ENCODE results near the gene PLPP1. TPM values are rescaled to one million over a fixed set of nuclear protein-coding genes. Genes with fewer than 3 reads are reported as not detected.

The PLPP1 gene
- polyA plus RNA-seq, 3 donors: 0.87 to 1.5 (median 0.98) TPM

GRCh38 chr5:55429613-55430253 is 105.0 kb downstream of the PLPP1 start:
- H3K27ac Mint-ChIP-seq: no peak overlapping the region
- Histone ChIP-seq H3K79me2 (ENCODE audit: insufficient read depth, low read length) (no peaks in the 10 kb centered on the region), H2AFZ (ENCODE audit: insufficient read depth, low read depth, low read length, poor library complexity, severe bottlenecking) (no peak overlapping the region), H3K27ac (ENCODE audit: low read depth in 1 of 2, low read length in 2 of 2) (no peak overlapping the region), H3K4me2 (replicated peaks; ENCODE audit: extremely low read depth, low read length, poor library complexity, severe bottlenecking) (no peak overlapping the region), H3K36me3 (replicated peaks in 1 of 2; ENCODE audit: control insufficient read depth in 1 of 2, insufficient read depth in 2 of 2, low read length in 2 of 2) (peaks cover 43 to 57% of the 10 kb centered on the region in 2 donors), H3K4me1 (ENCODE audit: control insufficient read depth in 1 of 2, insufficient read depth in 2 of 2, low read length in 2 of 2) (no peaks in the 10 kb centered on the region), H3K4me3 (replicated peaks in 1 of 3; ENCODE audit: low read depth in 2 of 3, low read length in 3 of 3) (no peak overlapping the region), H3K27me3 (ENCODE audit: control insufficient read depth in 2 of 2, insufficient read depth in 2 of 2, low read length in 2 of 2) (no peaks in the 10 kb centered on the region), H3K9me3 (replicated peaks in 1 of 2; ENCODE audit: control insufficient read depth in 1 of 2, insufficient read depth in 1 of 2, low read length in 2 of 2) (peaks cover 31 to 51% of the 10 kb centered on the region in 2 donors), H4K20me1 (ENCODE audit: insufficient read depth, low read length) (no peaks in the 10 kb centered on the region), H3K9ac (ENCODE audit: insufficient read depth, low read length, poor library complexity, severe bottlenecking) (no peak overlapping the region)
- H3K4me1 Mint-ChIP-seq: no peaks in the 10 kb centered on the region
- WGBS (ENCODE audit: insufficient coverage): over 99% methylated on average over 9 of the region's 9 CpGs
- H3K9me3 Mint-ChIP-seq: peaks cover 42 to 67% (median 51%) of the 10 kb centered on the region in 7 donors
- DNase-seq: no peak
- no peak overlapping the region for H3K4me3 Mint-ChIP-seq
- intact Hi-C loops (cut with micrococcal nuclease): no loop called here
- TF ChIP-seq CTCF (IDR thresholded peaks at IDR 0.05): no peak
- peaks cover 56% of the 10 kb centered on the region in 2 donors for H3K36me3 Mint-ChIP-seq
- peaks cover 0 to 3% (median 2%) of the 10 kb centered on the region in 3 donors for H3K27me3 Mint-ChIP-seq (ENCODE audit: low read depth in 3 of 3)

DNA sequence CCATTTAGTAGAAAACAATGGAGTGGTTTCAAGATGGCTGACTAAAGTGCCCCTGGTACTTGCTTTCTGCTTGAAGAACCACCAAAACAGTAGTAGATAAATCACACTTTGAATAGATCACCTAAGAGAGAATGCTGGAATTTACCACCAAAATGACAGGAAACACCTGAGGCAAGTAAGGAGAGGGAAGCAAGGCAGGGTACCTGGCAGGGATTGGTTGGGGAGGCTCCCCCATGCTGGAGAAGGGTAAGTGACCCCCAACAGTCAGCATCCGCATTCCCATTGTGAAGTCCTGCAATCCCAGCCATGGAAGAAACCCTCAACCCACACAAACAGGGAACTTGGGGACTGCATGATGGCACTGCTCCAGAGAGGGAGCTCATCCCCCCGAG is 105.5 kb downstream of the PLPP1 start:
- H3K27me3 ChIP-seq (ENCODE audit: control insufficient read depth in 2 of 2, insufficient read depth in 2 of 2, low read length in 2 of 2): no peaks in the 10 kb centered on the region
- no peaks in the 10 kb centered on the region for H3K4me1 Mint-ChIP-seq
- no peak for DNase-seq
- H3K9me3 Mint-ChIP-seq: peaks cover 39 to 62% (median 50%) of the 10 kb centered on the region in 7 donors
- peaks cover 31 to 45% of the 10 kb centered on the region in 2 donors for H3K9me3 ChIP-seq (replicated peaks in 1 of 2; ENCODE audit: control insufficient read depth in 1 of 2, insufficient read depth in 1 of 2, low read length in 2 of 2)
- peaks cover 0 to 3% (median 2%) of the 10 kb centered on the region in 3 donors for H3K27me3 Mint-ChIP-seq (ENCODE audit: low read depth in 3 of 3)
- H4K20me1 ChIP-seq (ENCODE audit: insufficient read depth, low read length): no peaks in the 10 kb centered on the region
- no peak overlapping the region for H3K27ac ChIP-seq (ENCODE audit: low read depth in 1 of 2, low read length in 2 of 2)
- H3K27ac Mint-ChIP-seq: no peak overlapping the region
- H2AFZ ChIP-seq (ENCODE audit: insufficient read depth, low read depth, low read length, poor library complexity, severe bottlenecking): no peak overlapping the region
- no peaks in the 10 kb centered on the region for H3K79me2 ChIP-seq (ENCODE audit: insufficient read depth, low read length)
- no peak overlapping the region for H3K9ac ChIP-seq (ENCODE audit: insufficient read depth, low read length, poor library complexity, severe bottlenecking)
- H3K4me1 ChIP-seq (ENCODE audit: control insufficient read depth in 1 of 2, insufficient read depth in 2 of 2, low read length in 2 of 2): no peaks in the 10 kb centered on the region
- no peak overlapping the region for H3K4me2 ChIP-seq (replicated peaks; ENCODE audit: extremely low read depth, low read length, poor library complexity, severe bottlenecking)
- no peak overlapping the region for H3K4me3 Mint-ChIP-seq
- 40% methylated on average over 1 of the region's 2 CpGs for WGBS (ENCODE audit: insufficient coverage)
- intact Hi-C loops (cut with micrococcal nuclease): no loop called here
- no peak overlapping the region for H3K4me3 ChIP-seq (replicated peaks in 1 of 3; ENCODE audit: low read depth in 2 of 3, low read length in 3 of 3)
- peaks cover 48 to 62% of the 10 kb centered on the region in 2 donors for H3K36me3 ChIP-seq (replicated peaks in 1 of 2; ENCODE audit: control insufficient read depth in 1 of 2, insufficient read depth in 2 of 2, low read length in 2 of 2)
- peaks cover 60 to 61% of the 10 kb centered on the region in 2 donors for H3K36me3 Mint-ChIP-seq
- no peak for TF ChIP-seq CTCF (IDR thresholded peaks at IDR 0.05)
